Measurements from ENCODE around the gene FRMD4A. TPM values are rescaled to one million over a fixed set of nuclear protein-coding genes. Genes with fewer than 3 reads are reported as not detected.
A peak's percentile ranks its signal among the peaks of the same experiment; 100 is the strongest.

Gene FRMD4A
- total RNA-seq, 1 experiment from 2014 or later = 7.0 TPM

- H3K4me1 Mint-ChIP-seq (ENCODE audit: low read depth, unreplicated experiment) = no peaks in the 10 kb centered on the region
- CTCF ChIA-PET = interaction anchor here (0.5 kb wide), 1 partner anchor 77 kb away, joined by 5 read pairs; no protein-coding TSS in a partner anchor
Observed at GRCh38 chr10:13915710-13916109, 415.0 kb downstream of the FRMD4A start.

GRCh38 chr10:13913897-13914296, 416.8 kb downstream of the FRMD4A start:
- no peak overlapping the region for H3K27ac Mint-ChIP-seq (ENCODE audit: unreplicated experiment)
- TF ChIP-seq CTCF (IDR thresholded peaks at IDR 0.05; ENCODE audit: unreplicated experiment) = no peak
- DNase-seq = no peak
- BruUV-seq (replicated peaks) = no TSS peak
- H3K36me3 Mint-ChIP-seq (ENCODE audit: insufficient read depth, unreplicated experiment) = peaks cover 6% of the 10 kb centered on the region
- no peak overlapping the region for H3K4me3 Mint-ChIP-seq (ENCODE audit: low read depth, unreplicated experiment)
- intact Hi-C loops (cut with micrococcal nuclease; ENCODE audit: unreplicated experiment) = no loop called here
- H3K27me3 Mint-ChIP-seq (ENCODE audit: unreplicated experiment) = no peaks in the 10 kb centered on the region
- H3K9me3 Mint-ChIP-seq (ENCODE audit: low read depth, unreplicated experiment) = peaks cover 2% of the 10 kb centered on the region
- no peaks in the 10 kb centered on the region for H3K4me1 Mint-ChIP-seq (ENCODE audit: low read depth, unreplicated experiment)
- CTCF ChIA-PET = no interaction called here

More at GRCh38 chr10:13915710-13916109, 415.0 kb downstream of the FRMD4A start:
- no peak overlapping the region for H3K4me3 Mint-ChIP-seq (ENCODE audit: low read depth, unreplicated experiment)
- intact Hi-C loops (cut with micrococcal nuclease; ENCODE audit: unreplicated experiment) = no loop called here
- BruUV-seq (replicated peaks) = no TSS peak
- DNase-seq = peak; percentile 21
- H3K27ac Mint-ChIP-seq (ENCODE audit: unreplicated experiment) = no peak overlapping the region
- peaks cover 6% of the 10 kb centered on the region for H3K36me3 Mint-ChIP-seq (ENCODE audit: insufficient read depth, unreplicated experiment)
- TF ChIP-seq CTCF (IDR thresholded peaks at IDR 0.05; ENCODE audit: unreplicated experiment) = no peak
- peaks cover 2% of the 10 kb centered on the region for H3K9me3 Mint-ChIP-seq (ENCODE audit: low read depth, unreplicated experiment)
- no peaks in the 10 kb centered on the region for H3K27me3 Mint-ChIP-seq (ENCODE audit: unreplicated experiment)

GRCh38 chr10:13911821-13912520, 418.8 kb downstream of the FRMD4A start:
- Mint-ChIP-seq H3K4me3 (ENCODE audit: low read depth, unreplicated experiment) (no peak overlapping the region), H3K27ac (ENCODE audit: unreplicated experiment) (no peak overlapping the region), H3K27me3 (ENCODE audit: unreplicated experiment) (no peaks in the 10 kb centered on the region), H3K36me3 (ENCODE audit: insufficient read depth, unreplicated experiment) (peaks cover 6% of the 10 kb centered on the region), H3K4me1 (ENCODE audit: low read depth, unreplicated experiment) (no peaks in the 10 kb centered on the region), H3K9me3 (ENCODE audit: low read depth, unreplicated experiment) (peaks cover 2% of the 10 kb centered on the region)
- BruUV-seq (replicated peaks) = no TSS peak
- DNase-seq = no peak
- CTCF ChIA-PET = no interaction called here
- intact Hi-C loops (cut with micrococcal nuclease; ENCODE audit: unreplicated experiment) = no loop called here
- TF ChIP-seq CTCF (IDR thresholded peaks at IDR 0.05; ENCODE audit: unreplicated experiment) = no peak

GRCh38 chr10:13909516-13910258, 421.0 kb downstream of the FRMD4A start:
- Mint-ChIP-seq H3K4me3 (ENCODE audit: low read depth, unreplicated experiment) (no peak overlapping the region), H3K36me3 (ENCODE audit: insufficient read depth, unreplicated experiment) (no peaks in the 10 kb centered on the region), H3K27me3 (ENCODE audit: unreplicated experiment) (peaks cover 2% of the 10 kb centered on the region), H3K4me1 (ENCODE audit: low read depth, unreplicated experiment) (no peaks in the 10 kb centered on the region), H3K27ac (ENCODE audit: unreplicated experiment) (no peak overlapping the region), H3K9me3 (ENCODE audit: low read depth, unreplicated experiment) (no peaks in the 10 kb centered on the region)
- no peak for TF ChIP-seq CTCF (IDR thresholded peaks at IDR 0.05; ENCODE audit: unreplicated experiment)
- intact Hi-C loops (cut with micrococcal nuclease; ENCODE audit: unreplicated experiment) = no loop called here
- CTCF ChIA-PET = no interaction called here
- DNase-seq = no peak
- no TSS peak for BruUV-seq (replicated peaks)
